Nephron progenitor cell (in vitro differentiated cells): ENCODE results near the gene LHX5.

ENCODE experiments used
- DNase-seq: peaks from one replicate; pipeline ENCODE4 v3.0.0; 2021
- H3K27ac Mint-ChIP-seq: 2 replicates; pipeline ENCODE4 v1.8.0; 2021; ENCODE audit warnings: mild to moderate bottlenecking, moderate library complexity, mixed read lengths
- H3K27me3 Mint-ChIP-seq: 2 replicates; pipeline ENCODE4 v1.8.0; 2021; ENCODE audit warnings: mild to moderate bottlenecking, low read depth, mixed read lengths; ENCODE audit not compliant: poor library complexity
- H3K36me3 Mint-ChIP-seq: 2 replicates; pipeline ENCODE4 v1.8.0; 2021; ENCODE audit warnings: low read depth, mixed read lengths
- H3K4me1 Mint-ChIP-seq: 2 replicates; pipeline ENCODE4 v1.8.0; 2021; ENCODE audit warnings: mixed read lengths
- H3K4me3 Mint-ChIP-seq: 2 replicates; pipeline ENCODE4 v1.8.0; 2021; ENCODE audit warnings: mild to moderate bottlenecking, moderate library complexity, mixed read lengths
- H3K9me3 Mint-ChIP-seq: 2 replicates; pipeline ENCODE4 v1.8.0; 2021; ENCODE audit warnings: mild to moderate bottlenecking, moderate library complexity, mixed read lengths
- CTCF ChIP-seq: fragments of 200-600 bp; sonication (generic); IDR thresholded peaks from 2 replicates; pipeline ENCODE4 v1.5.0; 2021; ENCODE audit warnings: antibody characterized with exemption

LHX5 gene

GRCh38 chr12:113473400-113473799, 1.7 kb upstream of the LHX5 start:
- Mint-ChIP-seq H3K27ac (no peak overlapping the region), H3K9me3 (no peaks in the 10 kb centered on the region), H3K27me3 (peaks cover 100% of the 10 kb centered on the region), H3K4me3 (no peak overlapping the region), H3K36me3 (no peaks in the 10 kb centered on the region), H3K4me1 (peaks cover 4% of the 10 kb centered on the region)
- TF ChIP-seq CTCF: no peak
- DNase-seq: no peak

GRCh38 chr12:113472191-113473121, 785 bp upstream of the LHX5 start:
- no peaks in the 10 kb centered on the region for H3K36me3 Mint-ChIP-seq
- H3K27me3 Mint-ChIP-seq: peaks cover 100% of the 10 kb centered on the region
- H3K4me3 Mint-ChIP-seq: no peak overlapping the region
- H3K27ac Mint-ChIP-seq: no peak overlapping the region
- no peak for DNase-seq
- no peaks in the 10 kb centered on the region for H3K9me3 Mint-ChIP-seq
- TF ChIP-seq CTCF: no peak
- H3K4me1 Mint-ChIP-seq: peaks cover 8% of the 10 kb centered on the region

- Mint-ChIP-seq H3K4me1 (peaks cover 16% of the 10 kb centered on the region), H3K4me3 (no peak overlapping the region), H3K27me3 (peaks cover 100% of the 10 kb centered on the region), H3K36me3 (no peaks in the 10 kb centered on the region), H3K27ac (no peak overlapping the region), H3K9me3 (no peaks in the 10 kb centered on the region)
- DNase-seq: no peak
- TF ChIP-seq CTCF: no peak
Observed at GRCh38 chr12:113470871-113471618, 626 bp downstream of the LHX5 start.

GRCh38 chr12:113469949-113470743, 1.5 kb downstream of the LHX5 start:
- H3K36me3 Mint-ChIP-seq: no peaks in the 10 kb centered on the region
- no peak for TF ChIP-seq CTCF

GRCh38 chr12:113469224-113469948, 2.3 kb downstream of the LHX5 start:
- H3K27me3 Mint-ChIP-seq: peaks cover 99% of the 10 kb centered on the region
- H3K4me1 Mint-ChIP-seq: peaks cover 22% of the 10 kb centered on the region
- H3K36me3 Mint-ChIP-seq: no peaks in the 10 kb centered on the region
- no peak overlapping the region for H3K4me3 Mint-ChIP-seq
- no peak overlapping the region for H3K27ac Mint-ChIP-seq
- DNase-seq: no peak
- no peak for TF ChIP-seq CTCF
- H3K9me3 Mint-ChIP-seq: no peaks in the 10 kb centered on the region

More at GRCh38 chr12:113469949-113470743, 1.5 kb downstream of the LHX5 start:
- no peak overlapping the region for H3K4me3 Mint-ChIP-seq
- DNase-seq: no peak
- H3K27ac Mint-ChIP-seq: no peak overlapping the region
- peaks cover 99% of the 10 kb centered on the region for H3K27me3 Mint-ChIP-seq
- peaks cover 19% of the 10 kb centered on the region for H3K4me1 Mint-ChIP-seq
- H3K9me3 Mint-ChIP-seq: no peaks in the 10 kb centered on the region
